Ishikawa (cell line): ENCODE results near the gene ERN1.

ENCODE experiments used
- CEBPB ChIP-seq: IDR thresholded peaks from 2 replicates; pipeline ENCODE4 v1.6.1; 2012
- CREB1 ChIP-seq: IDR thresholded peaks from 2 replicates; pipeline ENCODE4 v1.6.1; 2012; ENCODE audit warnings: low read depth
- EGR1 ChIP-seq: IDR thresholded peaks from 2 replicates; pipeline ENCODE4 v1.6.1; 2012
- EP300 ChIP-seq: IDR thresholded peaks from 2 replicates; pipeline ENCODE4 v1.6.1; 2012; ENCODE audit warnings: borderline replicate concordance
- FOXM1 ChIP-seq: IDR thresholded peaks from 2 replicates; pipeline ENCODE4 v1.6.1; 2012; ENCODE audit warnings: low read depth, borderline replicate concordance
- NFIC ChIP-seq: IDR thresholded peaks from 2 replicates; pipeline ENCODE4 v1.6.1; 2012
- RAD21 ChIP-seq: IDR thresholded peaks from 2 replicates; pipeline ENCODE4 v1.6.1; 2012; ENCODE audit warnings: low read depth
- REST ChIP-seq: IDR thresholded peaks from 2 replicates; pipeline ENCODE4 v1.6.1; 2012; ENCODE audit warnings: low read depth, mild to moderate bottlenecking
- TAF1 ChIP-seq: IDR thresholded peaks from 2 replicates; pipeline ENCODE4 v1.6.1; 2012; ENCODE audit warnings: low read depth, mild to moderate bottlenecking
- TCF12 ChIP-seq: IDR thresholded peaks from 2 replicates; pipeline ENCODE4 v1.6.1; 2012; ENCODE audit warnings: low read depth
- TEAD4 ChIP-seq: IDR thresholded peaks from 2 replicates; pipeline ENCODE4 v1.6.1; 2012
- USF1 ChIP-seq: IDR thresholded peaks from 2 replicates; pipeline ENCODE4 v1.6.1; 2012
- YY1 ChIP-seq: IDR thresholded peaks from 2 replicates; pipeline ENCODE4 v1.6.1; 2012; ENCODE audit warnings: low read depth
- ZBTB7A ChIP-seq: IDR thresholded peaks from 2 replicates; pipeline ENCODE4 v1.6.1; 2012; ENCODE audit warnings: low read depth
- TF ChIP-seq, protein P1 (sequence below): IDR thresholded peaks from 2 replicates; pipeline ENCODE4 v1.6.1; 2012

Gene ERN1

DNA sequence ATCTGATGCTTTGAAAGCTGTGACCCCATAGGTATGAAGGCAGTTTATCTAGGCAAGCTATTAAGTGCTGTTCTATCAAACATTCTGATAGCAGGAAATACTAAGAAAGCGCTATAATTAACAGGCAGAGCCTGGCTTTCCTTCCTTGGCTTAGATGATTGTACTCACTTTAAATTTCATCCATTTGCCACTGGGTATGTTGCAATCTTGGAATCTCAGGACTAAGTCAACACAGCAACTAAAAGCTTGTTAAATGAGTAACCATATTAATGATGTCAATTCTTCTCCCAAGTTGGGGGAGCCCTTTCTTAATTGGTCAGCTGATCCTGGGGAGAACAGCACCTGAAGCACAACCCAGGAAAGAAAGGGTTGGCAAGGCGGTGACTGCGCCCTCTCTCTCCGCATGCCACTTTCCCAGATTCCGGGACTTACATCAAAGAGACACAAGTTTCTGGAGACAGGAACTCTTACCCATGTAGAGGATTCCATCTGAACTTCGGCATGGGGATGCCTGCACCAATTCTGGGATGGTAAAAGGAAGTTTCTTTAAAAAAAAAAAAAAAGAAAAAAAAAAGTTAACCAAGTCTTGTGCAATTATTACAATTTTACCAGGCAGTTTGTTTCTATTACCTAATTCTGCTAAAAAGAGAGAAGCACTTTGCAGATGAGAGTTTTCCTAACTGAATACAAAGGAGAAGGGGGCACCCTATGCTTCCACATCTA lies 55.1 kb downstream of the ERN1 start:
- TF ChIP-seq USF1 (no peak), NFIC (no peak), EGR1 (no peak), ZBTB7A (no peak), TCF12 (no peak), EP300 (no peak), YY1 (no peak), CEBPB (no peak), TAF1 (no peak), FOXM1 (no peak), TEAD4 (no peak)
- TF ChIP-seq, protein P1, sequence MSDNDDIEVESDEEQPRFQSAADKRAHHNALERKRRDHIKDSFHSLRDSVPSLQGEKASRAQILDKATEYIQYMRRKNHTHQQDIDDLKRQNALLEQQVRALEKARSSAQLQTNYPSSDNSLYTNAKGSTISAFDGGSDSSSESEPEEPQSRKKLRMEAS, result no peak

DNA sequence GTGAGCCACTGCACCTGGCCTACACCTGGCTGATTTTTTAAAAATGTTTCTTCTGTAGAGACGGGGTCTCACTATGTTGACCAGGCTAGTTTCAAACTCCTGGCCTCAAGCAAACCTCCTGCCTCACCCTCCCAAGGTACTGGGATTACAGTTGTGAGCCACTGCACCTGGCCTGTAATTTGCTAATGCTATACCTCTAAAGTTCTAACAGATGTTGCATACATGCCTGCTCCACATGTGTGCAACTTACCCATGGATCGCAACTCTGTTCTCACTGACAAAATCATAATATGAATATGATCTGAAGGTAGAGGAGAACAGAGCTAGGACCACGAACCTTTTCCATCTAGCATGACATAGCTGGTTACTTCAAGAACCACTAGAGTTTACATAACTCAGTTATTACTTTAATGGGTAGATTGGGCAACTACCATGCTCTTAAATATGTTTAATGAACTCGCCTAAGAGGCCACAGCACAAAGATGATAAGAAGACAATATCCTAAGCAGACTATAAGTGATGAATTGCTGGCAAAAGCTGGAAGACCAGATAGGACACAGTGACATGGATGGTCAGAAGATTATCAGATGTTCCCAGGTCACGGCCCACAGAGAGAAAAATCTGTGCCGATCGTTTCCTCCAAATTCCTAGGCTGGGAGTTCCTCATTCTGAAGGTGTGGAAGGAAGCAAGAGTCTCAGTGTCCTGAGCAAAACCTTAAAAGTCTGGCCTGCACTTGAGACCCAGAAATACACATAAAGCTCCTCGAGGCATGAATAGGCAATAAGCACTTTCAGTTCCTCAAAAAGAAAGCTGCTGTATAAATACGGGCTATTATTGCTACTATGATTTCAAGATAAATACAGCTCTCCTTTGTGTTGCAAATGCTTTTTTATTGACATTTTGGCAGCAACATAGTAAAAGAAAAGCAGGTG lies 55.9 kb downstream of the ERN1 start:
- TF ChIP-seq EGR1 (no peak), USF1 (no peak), FOXM1 (no peak), EP300 (no peak), TCF12 (no peak), TAF1 (no peak), TEAD4 (no peak), ZBTB7A (no peak), CREB1 (no peak), YY1 (no peak), NFIC (no peak), REST (no peak), RAD21 (no peak)
- TF ChIP-seq, protein P1, result no peak

DNA sequence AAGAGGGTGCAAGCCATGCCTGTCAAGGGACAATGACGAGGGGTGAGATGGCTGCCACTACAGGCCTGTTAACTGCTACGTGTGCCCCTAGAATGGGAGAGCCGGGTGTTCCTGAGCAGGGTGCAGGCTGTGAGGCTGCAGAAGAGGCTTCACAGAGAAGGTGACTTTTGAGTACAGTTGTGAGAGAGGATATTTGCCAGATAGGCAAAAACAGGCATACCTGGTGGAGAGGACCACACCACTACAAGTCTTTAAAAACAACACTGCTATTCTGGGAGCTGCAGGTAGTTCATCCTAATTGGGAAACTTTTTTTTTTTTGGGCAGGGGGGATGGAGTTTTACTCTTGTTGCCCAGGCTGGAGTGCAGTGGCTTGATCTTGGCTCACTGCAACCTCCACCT lies 58.8 kb downstream of the ERN1 start:
- TF ChIP-seq, protein P1, result no peak
- TF ChIP-seq CREB1 (no peak), TEAD4 (no peak), CEBPB (no peak), TAF1 (no peak), ZBTB7A (no peak), EP300 (no peak), EGR1 (no peak), FOXM1 (no peak)

GRCh38 chr17:64070213-64070612 lies 59.7 kb downstream of the ERN1 start:
- TF ChIP-seq USF1 (no peak), RAD21 (no peak), REST (no peak), YY1 (no peak), EGR1 (no peak), TEAD4 (no peak), TAF1 (no peak), CREB1 (no peak), ZBTB7A (no peak), CEBPB (no peak), FOXM1 (no peak), EP300 (no peak), TCF12 (no peak), NFIC (no peak)
- TF ChIP-seq, protein P1, result no peak
